ENCODE measurements around the gene C19orf81. TPM values are rescaled to one million over a fixed set of nuclear protein-coding genes. Genes with fewer than 3 reads are reported as not detected.
A peak's percentile ranks its signal among the peaks of the same experiment; 100 is the strongest.

C19orf81 gene
- total and polyA plus RNA-seq, 9 of the 15 experiments (the other 6 are each of a cell fraction or from before 2014, with no cell fraction given) = 2.5 to 42.9 (median 33.0) TPM; not detected in 4

DNA sequence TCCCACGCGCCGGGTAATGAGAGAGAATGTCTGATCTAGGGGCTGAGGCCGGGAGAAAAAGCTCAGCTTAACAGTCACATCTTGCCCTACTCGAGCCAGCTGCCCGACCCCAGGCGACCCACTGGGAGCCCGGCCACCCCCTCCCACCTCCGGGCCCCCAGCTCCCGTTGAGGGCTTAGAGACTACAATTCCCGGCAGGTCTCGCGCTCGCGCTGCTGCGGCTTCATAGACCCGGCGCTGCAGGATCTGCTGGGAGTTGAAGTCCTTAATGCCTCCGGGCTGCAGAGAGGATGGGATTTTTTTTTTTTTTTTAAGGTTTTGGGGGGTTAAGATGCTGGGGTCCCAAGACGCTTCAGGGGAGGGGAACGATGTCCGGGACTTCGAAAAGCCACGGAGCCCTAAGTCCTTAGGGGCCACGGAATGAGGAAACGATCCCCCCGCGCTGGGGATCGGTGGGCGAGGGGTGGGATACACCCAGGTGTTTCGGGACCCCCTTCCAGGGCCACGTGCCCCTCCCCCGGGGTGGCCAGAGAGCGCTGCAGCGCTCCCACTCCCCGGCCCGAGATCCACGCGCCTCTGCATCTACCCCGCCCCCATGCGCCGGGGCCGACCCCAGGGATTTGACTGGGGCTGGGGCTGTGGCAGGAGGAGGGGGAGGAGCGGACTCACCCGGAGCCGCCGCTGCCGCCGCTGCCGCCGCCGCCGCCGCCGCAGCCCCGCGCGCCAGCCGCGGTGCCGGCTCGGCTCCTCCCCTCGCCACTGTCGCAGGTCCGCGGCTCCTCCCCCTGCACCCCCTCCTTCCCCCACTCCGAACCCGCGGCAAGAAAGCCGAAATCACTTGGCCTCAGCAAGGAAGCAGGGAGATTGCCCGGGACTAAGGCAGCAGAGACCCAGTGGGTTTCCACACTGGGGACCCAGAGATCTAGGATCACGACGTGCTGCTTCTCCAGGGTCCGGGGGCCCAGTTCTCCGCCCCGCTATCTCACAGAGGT lies 9.8 kb upstream of the C19orf81 start, which contains the start of gene SYT3 (continued):
- TF ChIP-seq, protein P1, sequence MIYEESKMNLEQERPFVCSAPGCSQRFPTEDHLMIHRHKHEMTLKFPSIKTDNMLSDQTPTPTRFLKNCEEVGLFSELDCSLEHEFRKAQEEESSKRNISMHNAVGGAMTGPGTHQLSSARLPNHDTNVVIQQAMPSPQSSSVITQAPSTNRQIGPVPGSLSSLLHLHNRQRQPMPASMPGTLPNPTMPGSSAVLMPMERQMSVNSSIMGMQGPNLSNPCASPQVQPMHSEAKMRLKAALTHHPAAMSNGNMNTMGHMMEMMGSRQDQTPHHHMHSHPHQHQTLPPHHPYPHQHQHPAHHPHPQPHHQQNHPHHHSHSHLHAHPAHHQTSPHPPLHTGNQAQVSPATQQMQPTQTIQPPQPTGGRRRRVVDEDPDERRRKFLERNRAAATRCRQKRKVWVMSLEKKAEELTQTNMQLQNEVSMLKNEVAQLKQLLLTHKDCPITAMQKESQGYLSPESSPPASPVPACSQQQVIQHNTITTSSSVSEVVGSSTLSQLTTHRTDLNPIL (CRISPR knock-in tag; IDR thresholded peaks at IDR 0.05) = no peak
- peak in 1 of 2 experiments; percentile 47; a peak in 2 of 4 replicates for TF ChIP-seq NRF1 (conservative IDR thresholded peaks at IDR 0.05 in 1 of 2, IDR thresholded peaks at IDR 0.05 in 1 of 2)
- peak in 1 of 2 experiments; percentile 37; a peak in 2 of 4 replicates for TF ChIP-seq MNT (conservative IDR thresholded peaks at IDR 0.05)
- TF ChIP-seq CREM (IDR thresholded peaks at IDR 0.05; ENCODE audit: low read depth) = peak; percentile 65
- TF ChIP-seq ZNF311 (CRISPR knock-in tag; IDR thresholded peaks at IDR 0.05) = no peak
- TF ChIP-seq NR4A1 (CRISPR knock-in tag; IDR thresholded peaks at IDR 0.05) = no peak
- no peak for TF ChIP-seq NR4A1 (tag; IDR thresholded peaks at IDR 0.05)
- no peak for TF ChIP-seq SRSF1 (IDR thresholded peaks at IDR 0.05; ENCODE audit: low read depth, low read length)
- peak; percentile 58; the same call in 1 of the 2 replicates for TF ChIP-seq PHF8 (IDR thresholded peaks at IDR 0.05; ENCODE audit: borderline replicate concordance, low read length)
- no peak for TF ChIP-seq BMI1 (IDR thresholded peaks at IDR 0.05; ENCODE audit: low read length)
- TF ChIP-seq ZFP91 (CRISPR knock-in tag; IDR thresholded peaks at IDR 0.05) = no peak
- TF ChIP-seq, protein P2, sequence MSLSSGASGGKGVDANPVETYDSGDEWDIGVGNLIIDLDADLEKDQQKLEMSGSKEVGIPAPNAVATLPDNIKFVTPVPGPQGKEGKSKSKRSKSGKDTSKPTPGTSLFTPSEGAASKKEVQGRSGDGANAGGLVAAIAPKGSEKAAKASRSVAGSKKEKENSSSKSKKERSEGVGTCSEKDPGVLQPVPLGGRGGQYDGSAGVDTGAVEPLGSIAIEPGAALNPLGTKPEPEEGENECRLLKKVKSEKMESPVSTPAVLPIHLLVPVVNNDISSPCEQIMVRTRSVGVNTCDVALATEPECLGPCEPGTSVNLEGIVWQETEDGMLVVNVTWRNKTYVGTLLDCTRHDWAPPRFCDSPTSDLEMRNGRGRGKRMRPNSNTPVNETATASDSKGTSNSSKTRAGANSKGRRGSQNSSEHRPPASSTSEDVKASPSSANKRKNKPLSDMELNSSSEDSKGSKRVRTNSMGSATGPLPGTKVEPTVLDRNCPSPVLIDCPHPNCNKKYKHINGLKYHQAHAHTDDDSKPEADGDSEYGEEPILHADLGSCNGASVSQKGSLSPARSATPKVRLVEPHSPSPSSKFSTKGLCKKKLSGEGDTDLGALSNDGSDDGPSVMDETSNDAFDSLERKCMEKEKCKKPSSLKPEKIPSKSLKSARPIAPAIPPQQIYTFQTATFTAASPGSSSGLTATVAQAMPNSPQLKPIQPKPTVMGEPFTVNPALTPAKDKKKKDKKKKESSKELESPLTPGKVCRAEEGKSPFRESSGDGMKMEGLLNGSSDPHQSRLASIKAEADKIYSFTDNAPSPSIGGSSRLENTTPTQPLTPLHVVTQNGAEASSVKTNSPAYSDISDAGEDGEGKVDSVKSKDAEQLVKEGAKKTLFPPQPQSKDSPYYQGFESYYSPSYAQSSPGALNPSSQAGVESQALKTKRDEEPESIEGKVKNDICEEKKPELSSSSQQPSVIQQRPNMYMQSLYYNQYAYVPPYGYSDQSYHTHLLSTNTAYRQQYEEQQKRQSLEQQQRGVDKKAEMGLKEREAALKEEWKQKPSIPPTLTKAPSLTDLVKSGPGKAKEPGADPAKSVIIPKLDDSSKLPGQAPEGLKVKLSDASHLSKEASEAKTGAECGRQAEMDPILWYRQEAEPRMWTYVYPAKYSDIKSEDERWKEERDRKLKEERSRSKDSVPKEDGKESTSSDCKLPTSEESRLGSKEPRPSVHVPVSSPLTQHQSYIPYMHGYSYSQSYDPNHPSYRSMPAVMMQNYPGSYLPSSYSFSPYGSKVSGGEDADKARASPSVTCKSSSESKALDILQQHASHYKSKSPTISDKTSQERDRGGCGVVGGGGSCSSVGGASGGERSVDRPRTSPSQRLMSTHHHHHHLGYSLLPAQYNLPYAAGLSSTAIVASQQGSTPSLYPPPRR (CRISPR knock-in tag; IDR thresholded peaks at IDR 0.05; ENCODE audit: borderline replicate concordance) = no peak
- TF ChIP-seq ZFP1 (CRISPR knock-in tag; IDR thresholded peaks at IDR 0.05) = no peak
- TF ChIP-seq HOMEZ (CRISPR knock-in tag; IDR thresholded peaks at IDR 0.05) = no peak

All from K562 (cell line).